GM13977 (cell line): ENCODE results near the gene IMPDH1.

ENCODE experiments used
- DNase-seq: peaks from one replicate; pipeline ENCODE4 v3.0.0; 2012; ENCODE audit warnings: low spot score
- in situ Hi-C: fragments of 300-500 bp; cut with MboI; formaldehyde crosslinking; loops from one replicate; pipeline ENCODE4 v1.12.0; 2022; ENCODE audit warnings: low sequenced_read_pairs, low pct_unique_long_range_greater_than_20kb, mixed read lengths, inconsistent platforms; ENCODE audit not compliant: unreplicated experiment
- TF ChIP-seq, protein P1 (sequence below): IDR thresholded peaks from 2 replicates; pipeline ENCODE4 v1.5.1; 2012; ENCODE audit warnings: mild to moderate bottlenecking, control low read depth; ENCODE audit not compliant: insufficient read depth; ENCODE audit errors: extremely low read depth, missing control alignments

IMPDH1 gene

GRCh38 chr7:128454808-128455542 is 45.2 kb upstream of the IMPDH1 start:
- TF ChIP-seq, protein P1, sequence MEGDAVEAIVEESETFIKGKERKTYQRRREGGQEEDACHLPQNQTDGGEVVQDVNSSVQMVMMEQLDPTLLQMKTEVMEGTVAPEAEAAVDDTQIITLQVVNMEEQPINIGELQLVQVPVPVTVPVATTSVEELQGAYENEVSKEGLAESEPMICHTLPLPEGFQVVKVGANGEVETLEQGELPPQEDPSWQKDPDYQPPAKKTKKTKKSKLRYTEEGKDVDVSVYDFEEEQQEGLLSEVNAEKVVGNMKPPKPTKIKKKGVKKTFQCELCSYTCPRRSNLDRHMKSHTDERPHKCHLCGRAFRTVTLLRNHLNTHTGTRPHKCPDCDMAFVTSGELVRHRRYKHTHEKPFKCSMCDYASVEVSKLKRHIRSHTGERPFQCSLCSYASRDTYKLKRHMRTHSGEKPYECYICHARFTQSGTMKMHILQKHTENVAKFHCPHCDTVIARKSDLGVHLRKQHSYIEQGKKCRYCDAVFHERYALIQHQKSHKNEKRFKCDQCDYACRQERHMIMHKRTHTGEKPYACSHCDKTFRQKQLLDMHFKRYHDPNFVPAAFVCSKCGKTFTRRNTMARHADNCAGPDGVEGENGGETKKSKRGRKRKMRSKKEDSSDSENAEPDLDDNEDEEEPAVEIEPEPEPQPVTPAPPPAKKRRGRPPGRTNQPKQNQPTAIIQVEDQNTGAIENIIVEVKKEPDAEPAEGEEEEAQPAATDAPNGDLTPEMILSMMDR, result no peak
- no peak for DNase-seq
- in situ Hi-C loops, result no loop called here

DNA sequence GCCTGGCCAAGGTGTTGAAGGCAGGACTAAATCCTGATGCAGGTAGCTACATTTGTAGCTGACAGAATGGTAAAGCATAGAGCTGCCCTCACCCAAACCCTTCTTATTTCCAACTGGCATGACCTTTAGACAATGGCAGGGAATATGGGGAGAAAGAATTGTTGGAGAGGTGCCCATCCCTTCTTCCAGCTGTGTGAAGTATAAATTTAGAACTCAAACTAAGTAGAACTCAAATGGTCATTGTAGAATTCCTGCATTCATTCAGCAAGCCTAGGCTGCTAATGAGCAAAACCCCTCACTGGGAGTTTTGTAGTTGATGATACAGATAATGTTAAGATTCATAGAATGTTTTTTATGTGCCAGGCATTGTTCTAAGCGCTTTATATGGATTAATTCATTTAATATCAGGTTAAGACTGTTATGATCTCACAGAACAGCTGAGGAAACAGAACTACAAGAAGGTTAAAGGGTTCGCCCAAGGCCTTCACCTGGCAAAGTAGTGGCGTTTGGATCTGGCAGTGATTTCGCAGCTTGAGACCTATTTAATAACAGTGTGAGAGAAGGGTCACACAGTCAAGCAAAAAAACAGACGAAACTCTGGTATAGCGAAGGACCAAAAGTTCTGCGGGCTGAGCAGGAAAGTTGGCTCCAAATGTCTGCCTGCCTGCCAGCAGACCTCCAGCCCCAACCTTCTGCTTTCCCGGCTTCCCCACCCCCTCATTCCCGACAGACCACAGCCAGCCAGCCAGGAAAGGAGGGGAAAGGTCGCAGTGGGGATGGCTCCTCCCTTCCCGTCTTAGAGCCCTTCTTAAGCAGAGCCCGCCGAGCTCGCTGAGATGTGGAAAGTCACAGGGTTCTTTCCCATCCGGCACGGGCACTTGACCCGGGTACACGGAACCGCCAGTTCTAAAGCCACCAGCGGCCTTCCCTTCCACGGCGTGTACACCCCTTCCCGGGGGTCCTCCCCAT is 44.3 kb upstream of the IMPDH1 start:
- no peak for DNase-seq
- in situ Hi-C loops, result no loop called here
- TF ChIP-seq, protein P1, result no peak

GRCh38 chr7:128452552-128452951 is 42.8 kb upstream of the IMPDH1 start:
- no peak for DNase-seq
- TF ChIP-seq, protein P1, result no peak
- in situ Hi-C loops, result no loop called here

DNA sequence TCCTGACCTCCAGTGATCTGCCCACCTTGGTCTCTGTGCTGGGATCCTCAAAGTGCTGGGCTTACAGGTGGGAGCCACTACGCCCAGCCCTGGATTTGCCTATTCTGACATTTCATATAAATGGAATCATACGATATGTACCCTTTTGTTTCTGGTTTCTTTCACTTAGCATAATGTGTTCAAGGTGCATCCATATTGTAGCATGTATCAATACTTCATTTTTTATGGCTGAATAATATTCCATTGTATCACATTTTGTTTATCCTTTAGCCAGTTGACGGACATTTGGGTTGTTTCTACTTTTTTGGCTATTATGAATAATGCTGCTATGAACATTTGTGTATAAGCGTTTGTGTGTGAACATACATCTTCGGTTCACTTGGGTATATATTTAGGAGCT is 41.1 kb upstream of the IMPDH1 start:
- DNase-seq, result no peak
- TF ChIP-seq, protein P1, result no peak
- in situ Hi-C loops, result no loop called here

GRCh38 chr7:128450409-128450808 is 40.6 kb upstream of the IMPDH1 start:
- in situ Hi-C loops, result no loop called here
- TF ChIP-seq, protein P1, result no peak
- no peak for DNase-seq

GRCh38 chr7:128448751-128449302 is 39.0 kb upstream of the IMPDH1 start:
- TF ChIP-seq, protein P1, result no peak
- in situ Hi-C loops, result no loop called here
- no peak for DNase-seq
